Measurements from ENCODE around the gene ADPRHL1.

The ADPRHL1 gene

DNA sequence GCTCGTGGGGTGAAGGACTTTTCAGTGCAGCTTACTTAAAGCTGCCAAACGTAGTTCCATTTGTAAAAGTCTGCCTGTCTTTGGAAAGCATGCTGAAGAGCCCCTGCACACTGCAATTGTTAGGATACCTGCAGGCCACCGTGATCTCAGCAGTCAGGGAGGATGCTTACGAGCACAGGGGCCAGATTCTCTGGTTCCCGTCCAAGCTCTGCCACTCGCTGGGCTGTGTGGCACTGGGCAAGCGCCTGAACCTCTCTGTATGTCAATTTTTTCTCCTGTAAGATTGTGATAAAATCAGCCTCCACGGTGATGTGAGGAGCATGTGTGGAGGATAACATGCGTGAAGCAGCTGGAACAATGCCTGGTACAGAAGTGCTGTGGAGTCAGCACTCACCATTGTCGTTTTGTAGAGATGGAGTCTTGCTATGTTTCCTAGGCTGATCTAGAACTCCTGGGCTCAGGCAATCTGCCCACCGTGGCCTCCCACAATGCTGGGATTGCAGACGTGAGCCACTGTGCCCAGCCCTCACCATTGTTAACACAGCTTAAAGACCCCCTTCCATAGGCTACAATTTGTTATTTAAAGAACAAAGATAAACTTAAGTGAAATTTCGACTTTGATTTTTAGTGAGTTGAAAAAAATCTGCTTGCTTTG is 3.5 kb downstream of the ADPRHL1 start:
- H3K27me3 ChIP-seq (ENCODE audit: insufficient read depth, low read depth) = no peaks in the 10 kb centered on the region
- no peaks in the 10 kb centered on the region for H4K20me1 ChIP-seq (ENCODE audit: insufficient read depth)
- peak overlapping the region; percentile 46; the same call in 1 of the 2 replicates for H3K9ac ChIP-seq
- H3K79me2 ChIP-seq (ENCODE audit: insufficient read depth, low read depth) = no peaks in the 10 kb centered on the region
- no peaks in the 10 kb centered on the region for H3K36me3 ChIP-seq (ENCODE audit: insufficient read depth)
- no peak overlapping the region for H3K4me3 ChIP-seq (IDR thresholded peaks at IDR 0.05; ENCODE audit: insufficient read depth, low read depth, low read length)
- peak overlapping the region; percentile 44; the same call in 1 of the 2 replicates for H3K27ac ChIP-seq
- peaks cover 25% of the 10 kb centered on the region for H3K4me1 ChIP-seq (ENCODE audit: low read depth, poor library complexity, severe bottlenecking)
- TF ChIP-seq CTCF (conservative IDR thresholded peaks at IDR 0.05; ENCODE audit: low read depth, low read length) = no peak
- peak overlapping the region; percentile 69 for H2AFZ ChIP-seq (ENCODE audit: low read depth)
- peak overlapping the region; percentile 78 for H3K4me2 ChIP-seq

DNA sequence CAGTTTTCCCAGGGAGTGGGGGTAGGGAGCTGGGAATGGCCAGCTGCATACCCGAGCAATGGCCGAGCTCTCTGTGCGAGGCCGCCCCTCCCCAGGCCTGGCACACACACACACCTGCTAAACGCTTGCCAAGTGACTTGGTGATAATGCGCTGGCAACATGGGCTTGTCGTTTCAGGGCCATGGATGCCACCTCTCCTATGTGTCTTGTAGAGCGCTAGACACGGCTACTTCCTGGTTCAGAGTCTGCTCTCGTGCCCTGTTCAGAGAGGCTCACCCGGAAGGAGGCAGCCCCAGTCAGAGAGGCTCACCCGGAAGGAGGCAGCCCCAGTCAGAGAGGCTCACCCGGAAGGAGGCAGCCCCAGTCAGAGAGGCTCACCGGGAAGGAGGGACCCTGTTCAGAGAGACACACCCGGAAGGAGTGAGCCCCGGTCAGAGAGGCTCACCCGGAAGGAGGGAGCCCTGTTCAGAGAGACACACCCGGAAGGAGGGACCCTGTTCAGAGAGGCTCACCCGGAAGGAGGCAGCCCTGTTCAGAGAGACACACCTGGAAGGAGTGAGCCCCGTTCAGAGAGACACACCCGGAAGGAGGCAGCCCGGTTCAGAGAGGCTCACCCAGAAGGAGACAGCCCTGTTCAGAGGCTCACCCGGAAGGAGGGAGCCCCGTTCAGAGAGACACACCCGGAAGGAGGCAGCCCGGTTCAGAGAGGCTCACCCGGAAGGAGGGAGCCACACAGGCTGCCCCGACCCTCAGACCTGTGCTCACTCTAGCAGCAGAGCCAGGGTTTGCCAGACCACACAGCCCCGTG is 4.2 kb downstream of the ADPRHL1 start:
- H3K9ac ChIP-seq = peak overlapping the region; percentile 46; the same call in 1 of the 2 replicates
- H3K4me3 ChIP-seq (IDR thresholded peaks at IDR 0.05; ENCODE audit: insufficient read depth, low read depth, low read length) = no peak overlapping the region
- peak overlapping the region; percentile 44 for H3K27ac ChIP-seq

GRCh38 chr13:113448545-113448884 is 4.8 kb downstream of the ADPRHL1 start:
- H3K27me3 ChIP-seq (ENCODE audit: insufficient read depth, low read depth) = no peaks in the 10 kb centered on the region
- H2AFZ ChIP-seq (ENCODE audit: low read depth) = peak overlapping the region; percentile 57
- H3K4me1 ChIP-seq (ENCODE audit: low read depth, poor library complexity, severe bottlenecking) = peaks cover 33% of the 10 kb centered on the region
- H3K27ac ChIP-seq = peak overlapping the region; percentile 44
- no peak overlapping the region for H3K4me3 ChIP-seq (IDR thresholded peaks at IDR 0.05; ENCODE audit: insufficient read depth, low read depth, low read length)
- H3K79me2 ChIP-seq (ENCODE audit: insufficient read depth, low read depth) = no peaks in the 10 kb centered on the region
- TF ChIP-seq CTCF (conservative IDR thresholded peaks at IDR 0.05; ENCODE audit: low read depth, low read length) = no peak
- no peaks in the 10 kb centered on the region for H4K20me1 ChIP-seq (ENCODE audit: insufficient read depth)
- H3K9ac ChIP-seq = no peak overlapping the region
- peak overlapping the region; percentile 33; the same call in 1 of the 2 replicates for H3K4me2 ChIP-seq
- no peaks in the 10 kb centered on the region for H3K36me3 ChIP-seq (ENCODE audit: insufficient read depth)

More for the DNA sequence above, 4.2 kb downstream of the ADPRHL1 start:
- H3K4me2 ChIP-seq = peak overlapping the region; percentile 78
- H2AFZ ChIP-seq (ENCODE audit: low read depth) = peak overlapping the region; percentile 69
- no peaks in the 10 kb centered on the region for H4K20me1 ChIP-seq (ENCODE audit: insufficient read depth)
- peaks cover 32% of the 10 kb centered on the region for H3K4me1 ChIP-seq (ENCODE audit: low read depth, poor library complexity, severe bottlenecking)
- no peaks in the 10 kb centered on the region for H3K79me2 ChIP-seq (ENCODE audit: insufficient read depth, low read depth)
- H3K27me3 ChIP-seq (ENCODE audit: insufficient read depth, low read depth) = no peaks in the 10 kb centered on the region
- no peaks in the 10 kb centered on the region for H3K36me3 ChIP-seq (ENCODE audit: insufficient read depth)
- no peak for TF ChIP-seq CTCF (conservative IDR thresholded peaks at IDR 0.05; ENCODE audit: low read depth, low read length)

GRCh38 chr13:113447596-113447995 is 5.7 kb downstream of the ADPRHL1 start:
- no peak overlapping the region for H2AFZ ChIP-seq (ENCODE audit: low read depth)
- H3K27me3 ChIP-seq (ENCODE audit: insufficient read depth, low read depth) = no peaks in the 10 kb centered on the region
- H3K4me3 ChIP-seq (IDR thresholded peaks at IDR 0.05; ENCODE audit: insufficient read depth, low read depth, low read length) = no peak overlapping the region
- TF ChIP-seq CTCF (conservative IDR thresholded peaks at IDR 0.05; ENCODE audit: low read depth, low read length) = no peak
- H3K4me1 ChIP-seq (ENCODE audit: low read depth, poor library complexity, severe bottlenecking) = peaks cover 33% of the 10 kb centered on the region
- H3K79me2 ChIP-seq (ENCODE audit: insufficient read depth, low read depth) = no peaks in the 10 kb centered on the region
- no peak overlapping the region for H3K4me2 ChIP-seq
- H3K9ac ChIP-seq = no peak overlapping the region
- no peaks in the 10 kb centered on the region for H4K20me1 ChIP-seq (ENCODE audit: insufficient read depth)
- no peaks in the 10 kb centered on the region for H3K36me3 ChIP-seq (ENCODE audit: insufficient read depth)
- H3K27ac ChIP-seq = no peak overlapping the region

Measured in KMS-11 (cell line).